H9 (cell line): ENCODE results near the gene TMEM51. TPM values are rescaled to one million over a fixed set of nuclear protein-coding genes. Genes with fewer than 3 reads are reported as not detected.

Source experiments
- DNase-seq: peaks from one replicate; pipeline ENCODE4 v3.0.0-alpha.2; 2017
- H2AFZ ChIP-seq: one replicate; pipeline ENCODE4 v1.6.1; 2013; ENCODE audit warnings: mild to moderate bottlenecking, low read length, control low read depth, moderate library complexity
- H2AK5ac ChIP-seq: 2 replicates; pipeline ENCODE4 v1.6.1; 2013; ENCODE audit warnings: low read length, control low read depth, mixed read lengths; ENCODE audit not compliant: insufficient read length
- H2BK120ac ChIP-seq: one replicate; pipeline ENCODE4 v1.6.1; 2013; ENCODE audit warnings: low read depth, mild to moderate bottlenecking, low read length, control low read depth, inconsistent platforms; ENCODE audit not compliant: poor library complexity, severe bottlenecking
- H2BK12ac ChIP-seq: 2 replicates; pipeline ENCODE4 v1.6.1; 2013; ENCODE audit warnings: low read length, control low read depth, mixed read lengths, low read depth; ENCODE audit not compliant: insufficient read length
- H2BK15ac ChIP-seq: 2 replicates; pipeline ENCODE4 v1.6.1; 2013; ENCODE audit warnings: low read depth, low read length, control low read depth
- H2BK20ac ChIP-seq: one replicate; pipeline ENCODE4 v1.6.1; 2013; ENCODE audit warnings: low read depth, mild to moderate bottlenecking, low read length, control low read depth, inconsistent platforms; ENCODE audit not compliant: poor library complexity, severe bottlenecking
- H2BK5ac ChIP-seq: 2 replicates; pipeline ENCODE4 v1.6.1; 2013; ENCODE audit warnings: low read length, control low read depth, mixed read lengths; ENCODE audit not compliant: insufficient read length
- H3K14ac ChIP-seq: 2 replicates; pipeline ENCODE4 v1.6.1; 2013; ENCODE audit warnings: low read length, control low read depth; ENCODE audit not compliant: insufficient read depth
- H3K18ac ChIP-seq: 2 replicates; pipeline ENCODE4 v1.6.1; 2013; ENCODE audit warnings: low read depth, mild to moderate bottlenecking, mixed read lengths, low read length, control low read depth; ENCODE audit not compliant: insufficient read length
- H3K23ac ChIP-seq: 2 replicates; pipeline ENCODE4 v1.6.1; 2013; ENCODE audit warnings: low read length, control low read depth, mixed read lengths, low read depth; ENCODE audit not compliant: insufficient read length
- H3K23me2 ChIP-seq: 2 replicates; pipeline ENCODE4 v1.6.1; 2013; ENCODE audit warnings: low read depth, mild to moderate bottlenecking, mixed read lengths, low read length, control low read depth; ENCODE audit not compliant: insufficient read length, poor library complexity, severe bottlenecking
- H3K27ac ChIP-seq: 2 replicates; pipeline ENCODE4 v1.5.1; 2013; ENCODE audit warnings: low read length, control low read depth, mixed read lengths, low read depth; ENCODE audit not compliant: insufficient read length
- H3K27me3 ChIP-seq: 2 replicates; pipeline ENCODE4 v1.6.1; 2013; ENCODE audit warnings: low read length, control low read depth, inconsistent platforms; ENCODE audit not compliant: insufficient read depth
- H3K4ac ChIP-seq: 2 replicates; pipeline ENCODE4 v1.6.1; 2013; ENCODE audit warnings: low read depth, mild to moderate bottlenecking, control low read depth, inconsistent platforms, low read length, moderate library complexity
- H3K4me1 ChIP-seq: 2 replicates; pipeline ENCODE4 v1.6.1; 2013; ENCODE audit warnings: low read length, control low read depth, inconsistent platforms; ENCODE audit not compliant: insufficient read depth
- H3K4me2 ChIP-seq: 2 replicates; pipeline ENCODE4 v1.6.1; 2013; ENCODE audit warnings: low read length, control low read depth, mixed read lengths; ENCODE audit not compliant: insufficient read length, insufficient read depth
- H3K56ac ChIP-seq: 2 replicates; pipeline ENCODE4 v1.6.1; 2013; ENCODE audit warnings: low read depth, mild to moderate bottlenecking, mixed read lengths, low read length, control low read depth; ENCODE audit not compliant: insufficient read length
- H3K79me1 ChIP-seq: 2 replicates; pipeline ENCODE4 v1.6.1; 2013; ENCODE audit warnings: low read depth, mild to moderate bottlenecking, moderate library complexity, low read length, control low read depth, inconsistent platforms; ENCODE audit not compliant: insufficient read depth, poor library complexity, severe bottlenecking
- H3K79me2 ChIP-seq: 2 replicates; pipeline ENCODE4 v1.6.1; 2013; ENCODE audit warnings: low read length, control low read depth, inconsistent platforms; ENCODE audit not compliant: insufficient read depth
- H3K9ac ChIP-seq: 2 replicates; pipeline ENCODE4 v1.6.1; 2013; ENCODE audit warnings: low read length, control low read depth, mixed read lengths; ENCODE audit not compliant: insufficient read length; ENCODE audit errors: extremely low read depth
- H3K9me3 ChIP-seq: one replicate; pipeline ENCODE4 v1.6.1; 2013; ENCODE audit warnings: low read depth, low read length, inconsistent platforms; ENCODE audit not compliant: control insufficient read depth
- H3T11ph ChIP-seq: one replicate; pipeline ENCODE4 v1.6.1; 2013; ENCODE audit warnings: mild to moderate bottlenecking, low read length, control low read depth, inconsistent platforms
- H4K20me1 ChIP-seq: one replicate; pipeline ENCODE4 v1.6.1; 2013; ENCODE audit not compliant: control insufficient read depth, insufficient read length, insufficient read depth
- H4K5ac ChIP-seq: 2 replicates; pipeline ENCODE4 v1.6.1; 2013; ENCODE audit warnings: low read depth, mild to moderate bottlenecking, mixed read lengths, low read length, control low read depth; ENCODE audit not compliant: insufficient read length
- H4K8ac ChIP-seq: replicated peaks from 2 replicates; pipeline ENCODE4 v1.6.1; 2013; ENCODE audit warnings: low read length, control low read depth, mixed read lengths, low read depth; ENCODE audit not compliant: insufficient read length
- H4K91ac ChIP-seq: 2 replicates; pipeline ENCODE4 v1.6.1; 2013; ENCODE audit warnings: low read depth, mild to moderate bottlenecking, moderate library complexity, mixed read lengths, low read length, control low read depth; ENCODE audit not compliant: insufficient read length
- H3K27ac Mint-ChIP-seq, 3 experiments: 2 replicates in 2 of 3; 3 replicates in 1 of 3; pipeline ENCODE4 v1.8.0; 2020 to 2021; ENCODE audit warnings: mixed read lengths in 3 of 3, mild to moderate bottlenecking in 1 of 3, moderate library complexity in 1 of 3
- H3K27me3 Mint-ChIP-seq: 2 replicates; pipeline ENCODE4 v1.8.0; 2021; ENCODE audit warnings: low read depth, mild to moderate bottlenecking, moderate library complexity, mixed read lengths
- H3K36me3 Mint-ChIP-seq, 3 experiments: 2 replicates in 2 of 3; 3 replicates in 1 of 3; pipeline ENCODE4 v1.8.0; 2020 to 2021; ENCODE audit warnings: low read depth in 3 of 3, mixed read lengths in 3 of 3; ENCODE audit not compliant: insufficient read depth in 1 of 3
- H3K4me1 Mint-ChIP-seq, 2 experiments: 2 replicates each; pipeline ENCODE4 v1.8.0; 2020; ENCODE audit warnings: mixed read lengths in 2 of 2
- H3K4me3 Mint-ChIP-seq, 2 experiments: 2 replicates in 1 of 2; 3 replicates in 1 of 2; pipeline ENCODE4 v1.8.0; 2020 to 2021; ENCODE audit warnings: mild to moderate bottlenecking in 2 of 2, mixed read lengths in 2 of 2, moderate library complexity in 1 of 2
- H3K9me3 Mint-ChIP-seq, 2 experiments: 2 replicates in 1 of 2; 3 replicates in 1 of 2; pipeline ENCODE4 v1.8.0; 2020; ENCODE audit warnings: mild to moderate bottlenecking in 2 of 2, mixed read lengths in 2 of 2, moderate library complexity in 1 of 2
- CTCF ChIP-seq: fragments of 200-600 bp; sonication (generic); conservative IDR thresholded peaks from 3 replicates; pipeline ENCODE4 v1.8.0; 2021; ENCODE audit warnings: antibody characterized with exemption, mild to moderate bottlenecking
- WGBS: extraction: QIAGEN DNeasy Blood & Tissue Kit; methylation state at CpG from one replicate; pipeline ENCODE4 v1.1.7; 2013; ENCODE audit warnings: missing lambda C conversion rate, low lambda C conversion rate, mixed read lengths; ENCODE audit not compliant: insufficient read length; ENCODE audit errors: extremely low coverage; 5-methylcytosine and 5-hydroxymethylcytosine counted together
- total RNA-seq: library from RNA; stranded (reverse); gene quantifications from 2 replicates; pipeline ENCODE4 v1.2.1, GENCODE V29; 2021

Gene TMEM51
- total RNA-seq, 1 experiment from 2014 or later: 4.6 TPM

DNA sequence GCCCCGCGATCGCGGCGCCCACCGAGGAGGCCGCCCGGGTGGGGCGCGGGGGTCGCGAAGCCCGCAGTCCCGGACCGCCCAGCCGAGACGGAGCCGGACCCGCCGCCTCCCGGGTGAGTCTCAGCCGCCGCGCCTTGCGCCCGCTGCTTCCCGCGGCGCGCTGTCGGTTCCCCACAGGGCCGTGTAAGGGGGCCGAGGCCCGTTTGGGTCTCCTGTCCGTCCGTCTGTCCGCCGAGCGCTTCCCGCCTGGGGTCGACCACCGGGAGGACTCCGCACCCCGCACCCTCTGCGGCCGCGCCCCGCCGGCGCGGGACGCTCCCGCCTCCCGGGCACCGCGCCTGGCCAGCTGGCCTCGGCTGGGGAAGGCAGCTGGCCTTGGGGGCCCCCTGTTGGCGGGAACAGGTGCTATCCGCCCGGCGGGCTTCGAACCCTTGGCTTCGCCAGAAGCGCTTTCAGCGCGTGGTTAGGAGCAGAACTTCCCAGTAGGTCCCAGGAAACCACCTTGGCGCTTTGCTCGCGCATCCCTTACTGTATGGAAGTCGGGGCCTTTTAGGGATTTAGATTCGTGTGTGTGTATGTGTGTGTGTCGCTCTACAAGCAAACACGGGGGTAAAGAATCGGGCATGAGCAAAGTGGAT is 414 bp downstream of the TMEM51 start:
- no peak overlapping the region for H3K27ac Mint-ChIP-seq
- Histone ChIP-seq H2BK20ac (no peak overlapping the region), H2BK12ac (no peak overlapping the region), H4K8ac (no peak overlapping the region), H3K27ac (no peak overlapping the region), H3T11ph (no peak overlapping the region), H2BK5ac (no peak overlapping the region), H2AK5ac (no peak overlapping the region), H4K5ac (no peak overlapping the region), H3K9ac (no peak overlapping the region), H3K27me3 (no peaks in the 10 kb centered on the region; the same call in 1 of the 2 replicates), H3K4ac (no peak overlapping the region), H3K23ac (no peak overlapping the region), H3K4me2 (peak overlapping the region; percentile 76), H3K9me3 (no peaks in the 10 kb centered on the region), H3K79me1 (no peaks in the 10 kb centered on the region), H4K91ac (no peak overlapping the region), H2BK15ac (no peak overlapping the region), H3K23me2 (peaks cover 21% of the 10 kb centered on the region), H3K56ac (no peak overlapping the region), H2AFZ (no peak overlapping the region), H3K4me1 (no peaks in the 10 kb centered on the region), H2BK120ac (no peak overlapping the region), H3K14ac (no peak overlapping the region), H3K79me2 (no peaks in the 10 kb centered on the region), H4K20me1 (no peaks in the 10 kb centered on the region), H3K18ac (no peak overlapping the region)
- peak overlapping the region; percentile 81 to 90 for H3K4me3 Mint-ChIP-seq
- peaks cover 47% of the 10 kb centered on the region for H3K27me3 Mint-ChIP-seq
- peaks cover 0 to 5% of the 10 kb centered on the region in 2 experiments; a peak in 2 of 5 replicates for H3K9me3 Mint-ChIP-seq
- peaks cover 0 to 4% (median 3%) of the 10 kb centered on the region in 3 experiments; a peak in 2 of 7 replicates for H3K36me3 Mint-ChIP-seq
- TF ChIP-seq CTCF: peak; percentile 88
- DNase-seq: peak; percentile 78
- peaks cover 37 to 52% of the 10 kb centered on the region in 2 experiments for H3K4me1 Mint-ChIP-seq
- no CpG with 5 or more reads among the region's 74 CpGs for WGBS
